Subcutaneous abdominal adipose tissue (tissue), 5 donors: ENCODE data around the gene PTAR1.
"Not testable (repeated sequence)": the region's sequence is repeated elsewhere in the genome, so short reads cannot be mapped to it uniquely, and the experiment has no call there.

Experiments used
- H3K27ac ChIP-seq: one replicate; pipeline ENCODE4 v1.7.0; 2013; ENCODE audit warnings: low read depth, mild to moderate bottlenecking, inconsistent platforms, low read length, moderate library complexity
- H3K27me3 ChIP-seq, 5 donors: one replicate each; pipeline ENCODE4 v1.7.0; 2013; ENCODE audit warnings: low read length in 5 of 5, inconsistent platforms in 1 of 5; ENCODE audit not compliant: control insufficient read depth in 5 of 5, insufficient read depth in 4 of 5
- H3K36me3 ChIP-seq, 5 donors: one replicate each; pipeline ENCODE4 v1.7.0; 2013; ENCODE audit warnings: low read length in 5 of 5; ENCODE audit not compliant: control insufficient read depth in 5 of 5, insufficient read depth in 5 of 5
- H3K4me1 ChIP-seq, 5 donors: one replicate each; pipeline ENCODE4 v1.7.0; 2013; ENCODE audit warnings: low read length in 5 of 5, mild to moderate bottlenecking in 3 of 5, moderate library complexity in 1 of 5; ENCODE audit not compliant: control insufficient read depth in 5 of 5, insufficient read depth in 5 of 5
- H3K4me3 ChIP-seq, 5 donors: one replicate each; pipeline ENCODE4 v1.7.0; 2013; ENCODE audit warnings: low read length in 5 of 5, low read depth in 1 of 5
- H3K9ac ChIP-seq, 5 donors: one replicate each; pipeline ENCODE4 v1.7.0; 2013; ENCODE audit warnings: low read length in 5 of 5, mild to moderate bottlenecking in 4 of 5, moderate library complexity in 3 of 5
- H3K9me3 ChIP-seq, 5 donors: one replicate each; pipeline ENCODE4 v1.7.0; 2013; ENCODE audit warnings: low read length in 5 of 5; ENCODE audit not compliant: control insufficient read depth in 5 of 5
- donor health status: healthy.
- donor health status: healthy.
- donor health status: healthy.
- donor health status: healthy.
- donor health status: healthy.

Gene PTAR1

DNA sequence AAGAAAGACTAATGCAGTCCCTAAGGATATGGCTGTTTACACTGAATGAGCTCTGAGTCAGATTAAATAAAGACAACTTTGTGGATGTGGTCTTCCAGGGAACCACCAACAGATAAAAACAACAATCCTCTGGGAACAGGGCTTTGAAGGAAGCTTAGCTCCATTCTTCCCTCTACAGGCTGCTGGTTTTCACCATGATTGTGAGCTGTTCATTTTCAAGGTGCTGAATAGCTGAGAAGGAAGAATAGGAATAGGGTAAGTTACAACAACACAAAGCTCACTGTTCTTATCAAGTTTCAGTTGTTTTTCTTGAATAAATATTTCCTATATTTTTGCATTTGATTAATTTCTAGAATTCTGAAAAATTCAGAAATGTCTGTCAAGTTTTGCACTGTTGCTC, 25.9 kb upstream of the PTAR1 start:
- H3K4me3 ChIP-seq: no peak overlapping the region
- no peak overlapping the region for H3K27ac ChIP-seq
- no peaks in the 10 kb centered on the region for H3K36me3 ChIP-seq
- H3K9me3 ChIP-seq: no peaks in the 10 kb centered on the region
- no peaks in the 10 kb centered on the region for H3K4me1 ChIP-seq
- H3K27me3 ChIP-seq: no peaks in the 10 kb centered on the region
- H3K9ac ChIP-seq: no peak overlapping the region

DNA sequence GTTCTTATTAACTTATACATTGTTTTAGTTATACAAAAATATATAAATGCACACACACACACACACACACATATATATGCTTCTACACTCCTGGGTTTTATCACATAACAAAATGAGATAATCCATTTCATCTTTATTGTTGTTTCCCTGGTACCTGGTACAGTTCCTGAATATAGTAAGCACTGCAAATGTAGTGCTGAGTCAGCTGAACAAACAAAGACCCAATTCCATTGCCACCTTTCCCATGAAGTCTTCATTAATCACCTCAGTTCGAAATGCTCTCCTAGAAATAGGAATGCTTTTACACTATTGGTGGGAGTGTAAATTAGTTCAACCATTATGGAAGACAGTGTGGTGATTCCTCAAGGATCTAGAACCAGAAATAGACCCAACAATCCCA, 13.4 kb upstream of the PTAR1 start:
- no peak overlapping the region for H3K27ac ChIP-seq
- peaks cover 0 to 21% (median 11%) of the 10 kb centered on the region in 5 donors for H3K4me1 ChIP-seq
- H3K9me3 ChIP-seq: no peaks in the 10 kb centered on the region
- no peak overlapping the region for H3K9ac ChIP-seq
- no peaks in the 10 kb centered on the region for H3K27me3 ChIP-seq
- H3K36me3 ChIP-seq: no peaks in the 10 kb centered on the region
- no peak overlapping the region for H3K4me3 ChIP-seq

GRCh38 chr9:69771775-69772418, 12.1 kb upstream of the PTAR1 start:
- Histone ChIP-seq H3K4me1 (peaks cover 0 to 25% (median 14%) of the 10 kb centered on the region in 5 donors), H3K4me3 (no peak overlapping the region), H3K9ac (no peak overlapping the region), H3K27ac (peak overlapping the region; percentile 42), H3K36me3 (no peaks in the 10 kb centered on the region), H3K27me3 (no peaks in the 10 kb centered on the region), H3K9me3 (no peaks in the 10 kb centered on the region)

- peaks cover 0 to 25% (median 14%) of the 10 kb centered on the region in 5 donors for H3K4me1 ChIP-seq
- H3K36me3 ChIP-seq: no peaks in the 10 kb centered on the region
Observed at GRCh38 chr9:69768716-69769115, 8.9 kb upstream of the PTAR1 start.

GRCh38 chr9:69768101-69768500, 8.3 kb upstream of the PTAR1 start:
- Histone ChIP-seq H3K9ac (no peak overlapping the region), H3K4me3 (no peak overlapping the region), H3K9me3 (no peaks in the 10 kb centered on the region), H3K27ac (peak overlapping the region; percentile 49), H3K36me3 (no peaks in the 10 kb centered on the region), H3K4me1 (peaks cover 0 to 23% (median 14%) of the 10 kb centered on the region in 5 donors), H3K27me3 (no peaks in the 10 kb centered on the region)

More at GRCh38 chr9:69768716-69769115, 8.9 kb upstream of the PTAR1 start:
- Histone ChIP-seq H3K9ac (no peak overlapping the region), H3K27me3 (no peaks in the 10 kb centered on the region), H3K9me3 (no peaks in the 10 kb centered on the region), H3K27ac (peak overlapping the region; percentile 49), H3K4me3 (no peak overlapping the region)

GRCh38 chr9:69763862-69764261, 4.1 kb upstream of the PTAR1 start:
- not testable (repeated sequence) for H3K9me3 ChIP-seq, H3K4me3 ChIP-seq, H3K9ac ChIP-seq, H3K27me3 ChIP-seq, H3K27ac ChIP-seq, H3K36me3 ChIP-seq
- H3K4me1 ChIP-seq: peaks cover 2 to 20% (median 17%) of the 10 kb centered on the region in 5 donors

DNA sequence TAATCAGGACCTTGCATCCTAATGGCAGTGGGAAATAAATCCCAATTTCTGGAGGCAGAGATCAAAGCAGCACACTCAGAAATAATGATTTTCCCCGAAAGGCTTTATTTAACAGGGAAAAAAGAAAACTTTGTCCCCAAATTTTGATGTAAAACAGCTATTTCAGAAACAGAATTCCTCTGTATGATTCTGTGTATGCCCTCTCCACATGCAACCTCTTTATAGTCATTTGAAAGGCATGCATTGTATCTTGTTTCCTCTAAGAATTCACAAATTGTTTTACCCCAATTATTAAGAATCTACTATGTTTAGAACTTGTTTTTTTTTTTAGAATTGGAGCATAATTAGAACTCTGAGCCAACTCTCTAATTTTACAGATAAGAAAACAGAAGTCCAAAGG, 2.7 kb upstream of the PTAR1 start:
- Histone ChIP-seq H3K27me3 (no peaks in the 10 kb centered on the region), H3K36me3 (no peaks in the 10 kb centered on the region), H3K9me3 (no peaks in the 10 kb centered on the region), H3K4me1 (peaks cover 0 to 23% (median 18%) of the 10 kb centered on the region in 5 donors), H3K27ac (no peak overlapping the region), H3K9ac (no peak overlapping the region), H3K4me3 (no peak overlapping the region)

GRCh38 chr9:69760278-69760610, 433 bp upstream of the PTAR1 start:
- peak overlapping the region; percentile 77 to 97 (median 89) for H3K4me3 ChIP-seq
- H3K9me3 ChIP-seq: no peaks in the 10 kb centered on the region
- peak overlapping the region; percentile 94 for H3K27ac ChIP-seq
- H3K36me3 ChIP-seq: peaks cover 0 to under 1% (median 0%) of the 10 kb centered on the region in 5 donors
- peaks cover 0 to 23% (median 18%) of the 10 kb centered on the region in 5 donors for H3K4me1 ChIP-seq
- no peaks in the 10 kb centered on the region for H3K27me3 ChIP-seq
- peak overlapping the region; percentile 44 to 92 (median 70) for H3K9ac ChIP-seq

DNA sequence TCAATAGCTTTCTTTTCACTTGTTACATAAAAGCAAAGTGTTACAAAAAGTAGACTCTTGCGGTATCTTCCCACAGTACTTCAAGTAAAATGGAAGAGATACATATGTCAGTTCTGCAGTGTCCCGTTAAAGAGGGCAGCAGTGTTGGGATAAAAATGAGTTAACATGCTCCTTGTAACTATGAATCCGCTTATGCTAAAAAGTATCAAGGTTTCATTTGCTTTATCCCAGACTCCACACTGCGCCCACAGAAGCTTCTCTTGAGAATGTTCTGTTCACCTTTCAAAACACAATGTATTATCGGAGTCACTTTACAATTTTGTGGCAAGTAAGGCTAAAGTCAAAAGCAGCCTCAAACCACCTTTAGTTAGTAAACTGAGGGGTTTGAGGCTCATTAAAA, 790 bp downstream of the PTAR1 start:
- Histone ChIP-seq H3K27ac (peak overlapping the region; percentile 94), H3K9ac (peak overlapping the region; percentile 90 to 93 (median 93)), H3K27me3 (no peaks in the 10 kb centered on the region), H3K4me3 (peak overlapping the region; percentile 86 to 98 (median 94)), H3K4me1 (peaks cover 0 to 25% (median 18%) of the 10 kb centered on the region in 5 donors), H3K36me3 (peaks cover 0 to 3% (median 0%) of the 10 kb centered on the region in 5 donors), H3K9me3 (no peaks in the 10 kb centered on the region)

DNA sequence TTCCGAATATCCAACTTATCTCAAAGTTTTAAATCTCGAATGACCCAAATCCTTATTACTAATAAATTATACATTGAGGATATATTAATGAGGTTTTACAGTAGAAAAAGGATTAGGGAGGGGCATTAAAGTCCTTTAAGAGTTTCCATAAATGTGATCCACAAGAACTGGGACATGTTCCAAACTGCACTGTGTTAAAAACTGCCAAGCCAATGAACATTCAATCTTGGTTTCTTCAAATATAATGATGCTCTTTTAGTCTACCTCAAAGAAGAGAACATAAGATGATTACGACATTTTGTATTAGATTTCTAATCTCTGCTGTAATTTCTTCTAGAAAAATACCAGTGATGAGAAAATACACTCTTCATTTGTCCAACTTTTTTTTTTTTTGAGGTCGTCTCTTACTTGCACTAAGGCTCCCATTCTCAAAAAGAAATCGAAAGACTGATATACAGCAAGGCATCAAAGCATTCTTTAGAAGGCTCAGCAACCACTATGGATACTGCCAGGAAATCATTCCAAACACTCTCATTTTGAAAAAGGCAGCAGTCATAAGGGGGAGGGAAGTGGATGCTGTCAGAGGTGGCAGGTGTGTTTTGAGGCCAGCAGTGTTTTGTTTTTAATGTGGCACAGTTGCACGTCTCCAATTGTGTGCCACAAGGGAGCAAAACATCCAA, 1.7 kb downstream of the PTAR1 start:
- H3K4me1 ChIP-seq: peaks cover 0 to 28% (median 20%) of the 10 kb centered on the region in 5 donors
- no peaks in the 10 kb centered on the region for H3K9me3 ChIP-seq
- H3K27me3 ChIP-seq: no peaks in the 10 kb centered on the region
- H3K36me3 ChIP-seq: peaks cover 0 to 3% (median 0%) of the 10 kb centered on the region in 5 donors
- H3K27ac ChIP-seq: no peak overlapping the region
- H3K9ac ChIP-seq: peak overlapping the region in 1 of 5 donors; percentile 93
- H3K4me3 ChIP-seq: peak overlapping the region in 3 of 5 donors; percentile 28 to 48 (median 43)
